GM12878 (cell line): ENCODE results near the gene ATP6V0D1.

Source experiments
- BRCA1 ChIP-seq: IDR thresholded peaks from 2 replicates; pipeline ENCODE4 v1.6.1; 2011; ENCODE audit warnings: low read depth, low read length, improper control_type of control experiment
- ETV6 ChIP-seq, 2 experiments: fragments of 450-650 bp in 1 of 2; IDR thresholded peaks in 1 of 2; conservative IDR thresholded peaks in 1 of 2; 2 replicates each; pipeline ENCODE4 v1.6.1; 2014; ENCODE audit warnings: antibody characterized with exemption in 1 of 2, borderline replicate concordance in 1 of 2, low read depth in 1 of 2, mild to moderate bottlenecking in 1 of 2, moderate library complexity in 1 of 2
- JUNB ChIP-seq: IDR thresholded peaks from 2 replicates; pipeline ENCODE4 v1.6.1; 2016; ENCODE audit warnings: antibody characterized with exemption, mild to moderate bottlenecking
- JUND ChIP-seq: IDR thresholded peaks from 2 replicates; pipeline ENCODE4 v1.6.1; 2012; ENCODE audit warnings: low read depth, mild to moderate bottlenecking, low read length, improper control_type of control experiment, moderate library complexity
- MEF2A ChIP-seq: IDR thresholded peaks from 2 replicates; pipeline ENCODE4 v1.6.1; 2011; ENCODE audit warnings: low read depth, mild to moderate bottlenecking, low read length, moderate library complexity; ENCODE audit not compliant: insufficient read depth
- NFYA ChIP-seq: IDR thresholded peaks from 2 replicates; pipeline ENCODE4 v1.6.1; 2011; ENCODE audit warnings: low read depth, mild to moderate bottlenecking, low read length, improper control_type of control experiment, borderline replicate concordance
- NR2C1 ChIP-seq: fragments of 450-650 bp; IDR thresholded peaks from 2 replicates; pipeline ENCODE4 v1.6.1; 2017; ENCODE audit warnings: antibody characterized with exemption, mild to moderate bottlenecking, moderate library complexity
- NR2C2 ChIP-seq: IDR thresholded peaks from 2 replicates; pipeline ENCODE4 v1.6.1; 2011; ENCODE audit warnings: borderline replicate concordance, low read depth; ENCODE audit not compliant: control insufficient read depth, insufficient read length
- POLR2A ChIP-seq: IDR thresholded peaks from 2 replicates; pipeline ENCODE4 v1.6.1; 2011; ENCODE audit warnings: low read depth, mild to moderate bottlenecking, low read length
- RCOR1 ChIP-seq: conservative IDR thresholded peaks from 2 replicates; pipeline ENCODE4 v1.6.1; 2012; ENCODE audit warnings: low read depth, low read length, improper control_type of control experiment
- SP1 ChIP-seq: IDR thresholded peaks from one replicate; pipeline ENCODE4 v1.6.1; 2011; ENCODE audit warnings: low read depth, low read length
- STAT3 ChIP-seq: IDR thresholded peaks from 2 replicates; pipeline ENCODE4 v1.6.1; 2011; ENCODE audit warnings: low read depth, low read length, improper control_type of control experiment
- TF ChIP-seq, protein P1 (sequence below), 3 experiments: IDR thresholded peaks in 2 of 3; conservative IDR thresholded peaks in 1 of 3; 2 replicates each; pipeline ENCODE4 v1.5.1; 2011; ENCODE audit warnings: low read depth in 3 of 3, low read length in 3 of 3, mild to moderate bottlenecking in 3 of 3, control low read depth in 2 of 3, moderate library complexity in 2 of 3, inconsistent platforms in 1 of 3, mixed read lengths in 1 of 3; ENCODE audit not compliant: control insufficient read depth in 2 of 3, insufficient read depth in 1 of 3; ENCODE audit errors: extremely low read depth in 1 of 3
- TF ChIP-seq, protein P2 (sequence below): IDR thresholded peaks from 2 replicates; pipeline ENCODE4 v1.6.1; 2012; ENCODE audit warnings: low read length, inconsistent platforms

DNA sequence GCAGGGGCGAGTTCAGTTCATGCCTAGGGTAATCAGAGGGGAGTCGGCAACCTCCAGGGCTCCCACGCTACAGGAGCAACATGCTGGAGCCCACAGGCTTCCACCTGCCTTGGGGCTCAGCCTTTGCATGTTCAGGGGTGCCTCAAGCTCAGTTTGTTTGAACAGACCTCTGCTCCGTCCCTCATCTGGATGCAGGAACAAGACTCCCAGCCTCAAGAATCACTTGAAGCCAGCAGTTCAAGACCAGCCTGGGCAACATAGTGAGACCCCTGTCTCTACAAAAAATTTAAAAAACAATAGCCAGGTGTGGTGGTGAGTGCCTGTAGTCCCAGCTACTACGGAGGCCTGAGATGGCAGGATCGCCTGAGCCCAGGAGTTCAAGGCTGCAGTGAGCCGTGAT lies 54.9 kb downstream of the ATP6V0D1 start:
- TF ChIP-seq, protein P1, sequence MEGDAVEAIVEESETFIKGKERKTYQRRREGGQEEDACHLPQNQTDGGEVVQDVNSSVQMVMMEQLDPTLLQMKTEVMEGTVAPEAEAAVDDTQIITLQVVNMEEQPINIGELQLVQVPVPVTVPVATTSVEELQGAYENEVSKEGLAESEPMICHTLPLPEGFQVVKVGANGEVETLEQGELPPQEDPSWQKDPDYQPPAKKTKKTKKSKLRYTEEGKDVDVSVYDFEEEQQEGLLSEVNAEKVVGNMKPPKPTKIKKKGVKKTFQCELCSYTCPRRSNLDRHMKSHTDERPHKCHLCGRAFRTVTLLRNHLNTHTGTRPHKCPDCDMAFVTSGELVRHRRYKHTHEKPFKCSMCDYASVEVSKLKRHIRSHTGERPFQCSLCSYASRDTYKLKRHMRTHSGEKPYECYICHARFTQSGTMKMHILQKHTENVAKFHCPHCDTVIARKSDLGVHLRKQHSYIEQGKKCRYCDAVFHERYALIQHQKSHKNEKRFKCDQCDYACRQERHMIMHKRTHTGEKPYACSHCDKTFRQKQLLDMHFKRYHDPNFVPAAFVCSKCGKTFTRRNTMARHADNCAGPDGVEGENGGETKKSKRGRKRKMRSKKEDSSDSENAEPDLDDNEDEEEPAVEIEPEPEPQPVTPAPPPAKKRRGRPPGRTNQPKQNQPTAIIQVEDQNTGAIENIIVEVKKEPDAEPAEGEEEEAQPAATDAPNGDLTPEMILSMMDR (IDR thresholded peaks at IDR 0.05 in 2 of 3, conservative IDR thresholded peaks at IDR 0.05 in 1 of 3; ENCODE audit: control insufficient read depth in 2 of 3, extremely low read depth in 1 of 3, insufficient read depth in 1 of 3, low read depth in 3 of 3, low read length in 3 of 3), result no peak
- TF ChIP-seq MEF2A (no peak), POLR2A (no peak), JUNB (no peak), ETV6 (conservative IDR thresholded peaks at IDR 0.05 in 1 of 2, IDR thresholded peaks at IDR 0.05 in 1 of 2; ENCODE audit: borderline replicate concordance in 1 of 2, low read depth in 1 of 2) (no peak), JUND (no peak), RCOR1 (no peak), SP1 (no peak), NFYA (no peak), NR2C2 (no peak), BRCA1 (no peak), STAT3 (no peak), NR2C1 (no peak)
- TF ChIP-seq, protein P2, sequence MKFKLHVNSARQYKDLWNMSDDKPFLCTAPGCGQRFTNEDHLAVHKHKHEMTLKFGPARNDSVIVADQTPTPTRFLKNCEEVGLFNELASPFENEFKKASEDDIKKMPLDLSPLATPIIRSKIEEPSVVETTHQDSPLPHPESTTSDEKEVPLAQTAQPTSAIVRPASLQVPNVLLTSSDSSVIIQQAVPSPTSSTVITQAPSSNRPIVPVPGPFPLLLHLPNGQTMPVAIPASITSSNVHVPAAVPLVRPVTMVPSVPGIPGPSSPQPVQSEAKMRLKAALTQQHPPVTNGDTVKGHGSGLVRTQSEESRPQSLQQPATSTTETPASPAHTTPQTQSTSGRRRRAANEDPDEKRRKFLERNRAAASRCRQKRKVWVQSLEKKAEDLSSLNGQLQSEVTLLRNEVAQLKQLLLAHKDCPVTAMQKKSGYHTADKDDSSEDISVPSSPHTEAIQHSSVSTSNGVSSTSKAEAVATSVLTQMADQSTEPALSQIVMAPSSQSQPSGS, result no peak
